HCT116 (cell line): Measurements from ENCODE around the gene TARBP2. TPM values are rescaled to one million over a fixed set of nuclear protein-coding genes. Genes with fewer than 3 reads are reported as not detected.

Experiments used
- ATAC-seq: fragments of 200-7000 bp; cut with Tn5 transposase; 2 replicates; pipeline ENCODE4 v1.9.1; 2020; ENCODE audit warnings: mild to moderate bottlenecking, moderate library complexity
- BruUV-seq: library from RNA; stranded (reverse); fragments of 400-500 nt; replicated peaks from 2 replicates; lab custom pipeline; 2021; lab: Mats Ljungman, UMichigan
- CTCF ChIA-PET: fragments of 300-600 bp; sonication (Branson Sonifier 250); formaldehyde crosslinking; loops from one replicate; lab custom pipeline; 2021; ENCODE audit warnings: antibody characterized with exemption; lab: Charles Lee
- POLR2A ChIA-PET: fragments of 300-600, 350-600 bp; sonication (Branson Sonifier 250); formaldehyde crosslinking; loops from one replicate; lab custom pipeline; 2021; ENCODE audit warnings: antibody characterized with exemption; lab: Charles Lee
- RAD21 ChIA-PET, 2 experiments: fragments of 300-600 bp; sonication (Branson Sonifier 250); formaldehyde crosslinking; loops; one replicate each; lab custom pipeline; 2023; ENCODE audit warnings: low total read pairs in 2 of 2; ENCODE audit not compliant: uncharacterized antibody in 2 of 2, unreplicated experiment in 2 of 2, low non-redundant PET in 1 of 2; lab: Charles Lee
- DNase-seq: peaks from one replicate; pipeline ENCODE4 v3.0.0-alpha.2; 2010; ENCODE audit warnings: low read depth, low spot score
- H2AFZ ChIP-seq: fragments of 200-600 bp; shearing (Covaris generic), sonication (generic); 2 replicates; pipeline ENCODE4 v1.6.1; 2017; ENCODE audit warnings: low read depth, mixed run types, mixed read lengths, antibody characterized with exemption, low read length; ENCODE audit not compliant: poor library complexity, severe bottlenecking
- H3K27ac ChIP-seq: 2 replicates; pipeline ENCODE4 v1.5.1; 2012; ENCODE audit warnings: low read depth, low read length
- H3K27me3 ChIP-seq: fragments of 200-600 bp; sonication (generic); 2 replicates; pipeline ENCODE4 v1.6.1; 2016; ENCODE audit warnings: mixed run types, low read length, mixed read lengths; ENCODE audit not compliant: insufficient read depth
- H3K36me3 ChIP-seq, 2 experiments: fragments of 200-500 bp in 1 of 2; fragments of 200-600 bp in 1 of 2; sonication (Bioruptor generic) in 1 of 2; sonication (generic) in 1 of 2; 2 replicates each; pipeline versions ENCODE4 v1.5.1 to v1.6.1; 2014 to 2016; ENCODE audit warnings: low read length in 2 of 2, inconsistent platforms in 1 of 2, mixed read lengths in 1 of 2, mixed run types in 1 of 2; ENCODE audit not compliant: insufficient read depth in 2 of 2, control insufficient read depth in 1 of 2
- H3K4me1 ChIP-seq, 2 experiments: fragments of 200-600 bp in 1 of 2; sonication (generic) in 1 of 2; 2 replicates each; pipeline versions ENCODE4 v1.5.1 to v1.6.1; 2012 to 2017; ENCODE audit warnings: low read length in 2 of 2, inconsistent platforms in 1 of 2, mild to moderate bottlenecking in 1 of 2, mixed read lengths in 1 of 2, mixed run types in 1 of 2, moderate library complexity in 1 of 2; ENCODE audit not compliant: insufficient read depth in 2 of 2, control insufficient read depth in 1 of 2
- H3K4me2 ChIP-seq: fragments of 200-600 bp; sonication (generic); 2 replicates; pipeline ENCODE4 v1.6.1; 2017; ENCODE audit warnings: mixed run types, low read length, mixed read lengths
- H3K4me3 ChIP-seq, 2 experiments: fragments of 200-600 bp in 1 of 2; sonication (generic) in 1 of 2; replicated peaks in 1 of 2; 2 replicates each; pipeline ENCODE4 v1.5.1; 2011 to 2016; ENCODE audit warnings: low read length in 2 of 2, control low read depth in 1 of 2, low read depth in 1 of 2, mild to moderate bottlenecking in 1 of 2, mixed read lengths in 1 of 2, mixed run types in 1 of 2
- H3K79me2 ChIP-seq: fragments of 200-600 bp; sonication (generic); 2 replicates; pipeline ENCODE4 v1.6.1; 2017; ENCODE audit warnings: mild to moderate bottlenecking, mixed run types, low read length, moderate library complexity, mixed read lengths; ENCODE audit not compliant: insufficient read depth
- H3K9ac ChIP-seq: fragments of 200-600 bp; sonication (generic); 2 replicates; pipeline ENCODE4 v1.6.1; 2016; ENCODE audit warnings: low read length, mixed read lengths
- H3K9me2 ChIP-seq: fragments of 200-600 bp; sonication (generic), shearing (Covaris generic); 2 replicates; pipeline ENCODE4 v1.6.1; 2017; ENCODE audit warnings: mixed run types, mild to moderate bottlenecking, moderate library complexity; ENCODE audit not compliant: insufficient read depth
- H3K9me3 ChIP-seq, 2 experiments: fragments of 200-500 bp in 1 of 2; fragments of 200-600 bp in 1 of 2; sonication (Bioruptor generic) in 1 of 2; sonication (generic) in 1 of 2; 2 replicates each; pipeline ENCODE4 v1.6.1; 2014 to 2017; ENCODE audit warnings: low read length in 2 of 2, mixed read lengths in 2 of 2, inconsistent platforms in 1 of 2, low read depth in 1 of 2, mild to moderate bottlenecking in 1 of 2, mixed run types in 1 of 2, moderate library complexity in 1 of 2; ENCODE audit not compliant: control insufficient read depth in 1 of 2, insufficient read depth in 1 of 2
- H4K20me1 ChIP-seq: fragments of 200-600 bp; sonication (generic), shearing (Covaris generic); 2 replicates; pipeline ENCODE4 v1.6.1; 2017; ENCODE audit warnings: mixed run types, mild to moderate bottlenecking, moderate library complexity; ENCODE audit not compliant: insufficient read depth
- CBX3 ChIP-seq: IDR thresholded peaks from 2 replicates; pipeline ENCODE4 v1.6.1; 2012; ENCODE audit warnings: low read depth
- CEBPB ChIP-seq: IDR thresholded peaks from 2 replicates; pipeline ENCODE4 v1.6.1; 2012; ENCODE audit warnings: low read depth
- EGR1 ChIP-seq: IDR thresholded peaks from 2 replicates; pipeline ENCODE4 v1.6.1; 2012; ENCODE audit warnings: low read depth
- ELF1 ChIP-seq: IDR thresholded peaks from 2 replicates; pipeline ENCODE4 v1.6.1; 2012; ENCODE audit warnings: low read depth, borderline replicate concordance
- EZH2phosphoT487 ChIP-seq: fragments of 200-600 bp; IDR thresholded peaks from 2 replicates; pipeline ENCODE4 v1.6.1; 2018; ENCODE audit warnings: antibody characterized with exemption, borderline replicate concordance
- FOSL1 ChIP-seq: IDR thresholded peaks from 2 replicates; pipeline ENCODE4 v1.6.1; 2012; ENCODE audit warnings: low read depth
- JUND ChIP-seq: IDR thresholded peaks from 2 replicates; pipeline ENCODE4 v1.6.1; 2012
- POLR2A ChIP-seq: IDR thresholded peaks from 2 replicates; pipeline ENCODE4 v1.7.0; 2011; ENCODE audit warnings: borderline replicate concordance; ENCODE audit not compliant: insufficient read depth, insufficient read length; ENCODE audit errors: extremely low read depth
- POLR2AphosphoS5 ChIP-seq: IDR thresholded peaks from 2 replicates; pipeline ENCODE4 v1.6.1; 2011; ENCODE audit warnings: mild to moderate bottlenecking, low read depth, low read length, moderate library complexity
- RAD21 ChIP-seq: IDR thresholded peaks from 2 replicates; pipeline ENCODE4 v1.6.1; 2012; ENCODE audit warnings: low read depth, mild to moderate bottlenecking
- SIN3A ChIP-seq: IDR thresholded peaks from 2 replicates; pipeline ENCODE4 v1.6.1; 2012; ENCODE audit warnings: low read depth
- SP1 ChIP-seq: IDR thresholded peaks from 2 replicates; pipeline ENCODE4 v1.6.1; 2012; ENCODE audit warnings: low read depth
- SRF ChIP-seq: IDR thresholded peaks from 2 replicates; pipeline ENCODE4 v1.6.1; 2012; ENCODE audit warnings: low read depth
- YY1 ChIP-seq: IDR thresholded peaks from 2 replicates; pipeline ENCODE4 v1.6.1; 2011; ENCODE audit warnings: low read length, low read depth, moderate library complexity, mild to moderate bottlenecking; ENCODE audit not compliant: insufficient replicate concordance; ENCODE audit errors: extremely low read depth
- ZFX ChIP-seq: fragments of 450-650 bp; IDR thresholded peaks from 2 replicates; pipeline ENCODE4 v1.6.1; 2017
- intact Hi-C: fragments of 100-400 bp; cut with micrococcal nuclease; formaldehyde crosslinking; loops from 2 replicates; pipeline ENCODE4 v1.10.0; 2022
- total RNA-seq: library from RNA; stranded (reverse); gene quantifications from one replicate; pipeline ENCODE4 v1.2.1, GENCODE V29; 2021; ENCODE audit not compliant: unreplicated experiment
- TF ChIP-seq, protein P1 (sequence below): IDR thresholded peaks from 2 replicates; pipeline ENCODE4 v1.6.1; 2012
- TF ChIP-seq, protein P2 (sequence below): IDR thresholded peaks from 2 replicates; pipeline ENCODE4 v1.6.1; 2012
- TF ChIP-seq, protein P3 (sequence below): IDR thresholded peaks from 2 replicates; pipeline ENCODE4 v1.6.1; 2011; ENCODE audit warnings: mild to moderate bottlenecking, low read length, moderate library complexity; ENCODE audit not compliant: insufficient replicate concordance; ENCODE audit errors: extremely low read depth
- TF ChIP-seq, protein P4 (sequence below), 3 experiments: fragments of 200-600 bp in 1 of 3; sonication (generic) in 1 of 3; IDR thresholded peaks in 2 of 3; conservative IDR thresholded peaks in 1 of 3; 2 replicates each; pipeline ENCODE4 v1.5.1; 2012 to 2017; ENCODE audit warnings: low read depth in 2 of 3, low read length in 2 of 3, antibody characterized with exemption in 1 of 3, borderline replicate concordance in 1 of 3, control low read depth in 1 of 3, mild to moderate bottlenecking in 1 of 3, mixed read lengths in 1 of 3, mixed run types in 1 of 3, moderate library complexity in 1 of 3; ENCODE audit not compliant: insufficient read depth in 1 of 3

Gene TARBP2
- total RNA-seq, 1 experiment from 2014 or later = 40.1 TPM

- DNase-seq (no peak), ATAC-seq (no peak)
- Histone ChIP-seq H2AFZ (no peak overlapping the region), H4K20me1 (no peaks in the 10 kb centered on the region), H3K9me3 (no peaks in the 10 kb centered on the region), H3K4me3 (no peak overlapping the region), H3K9me2 (no peaks in the 10 kb centered on the region), H3K79me2 (no peaks in the 10 kb centered on the region), H3K36me3 (peaks cover 13 to 16% of the 10 kb centered on the region in 2 experiments; a peak in 3 of 4 replicates), H3K27me3 (no peaks in the 10 kb centered on the region), H3K4me2 (no peak overlapping the region), H3K4me1 (peaks cover 0 to 6% of the 10 kb centered on the region in 2 experiments; a peak in 1 of 4 replicates), H3K9ac (no peak overlapping the region), H3K27ac (no peak overlapping the region)
- intact Hi-C loops = no loop called here
- BruUV-seq = no TSS peak
- RAD21 ChIA-PET = interaction anchor here in 1 of 2 experiments (0.6 kb wide), 1 partner anchor 57 kb away, joined by 4 read pairs; no protein-coding TSS in a partner anchor
- POLR2A ChIA-PET = interaction anchor here (2.2 kb wide), 1 partner anchor 9 kb away, joined by 6 read pairs; the partner anchor contains the start of gene TARBP2
- CTCF ChIA-PET = interaction anchor here (1.7 to 2.8 kb wide), 2 partner anchors 9 to 165 kb away, joined by 4 to 14 read pairs; partner anchors contain the start of gene ATP5MC2
- no peak for TF ChIP-seq POLR2A
- no peak for TF ChIP-seq YY1
- TF ChIP-seq CEBPB = no peak
- TF ChIP-seq SP1 = no peak
- no peak for TF ChIP-seq RAD21
- TF ChIP-seq CBX3 = no peak
- no peak for TF ChIP-seq ELF1
- no peak for TF ChIP-seq EZH2phosphoT487
- no peak for TF ChIP-seq POLR2AphosphoS5
- no peak for TF ChIP-seq SRF
- TF ChIP-seq ZFX = no peak
- TF ChIP-seq, protein P1, sequence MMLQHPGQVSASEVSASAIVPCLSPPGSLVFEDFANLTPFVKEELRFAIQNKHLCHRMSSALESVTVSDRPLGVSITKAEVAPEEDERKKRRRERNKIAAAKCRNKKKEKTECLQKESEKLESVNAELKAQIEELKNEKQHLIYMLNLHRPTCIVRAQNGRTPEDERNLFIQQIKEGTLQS = no peak
- TF ChIP-seq JUND = no peak
- no peak for TF ChIP-seq SIN3A
- no peak for TF ChIP-seq FOSL1
- TF ChIP-seq, protein P2, sequence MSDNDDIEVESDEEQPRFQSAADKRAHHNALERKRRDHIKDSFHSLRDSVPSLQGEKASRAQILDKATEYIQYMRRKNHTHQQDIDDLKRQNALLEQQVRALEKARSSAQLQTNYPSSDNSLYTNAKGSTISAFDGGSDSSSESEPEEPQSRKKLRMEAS = no peak
- TF ChIP-seq, protein P3, sequence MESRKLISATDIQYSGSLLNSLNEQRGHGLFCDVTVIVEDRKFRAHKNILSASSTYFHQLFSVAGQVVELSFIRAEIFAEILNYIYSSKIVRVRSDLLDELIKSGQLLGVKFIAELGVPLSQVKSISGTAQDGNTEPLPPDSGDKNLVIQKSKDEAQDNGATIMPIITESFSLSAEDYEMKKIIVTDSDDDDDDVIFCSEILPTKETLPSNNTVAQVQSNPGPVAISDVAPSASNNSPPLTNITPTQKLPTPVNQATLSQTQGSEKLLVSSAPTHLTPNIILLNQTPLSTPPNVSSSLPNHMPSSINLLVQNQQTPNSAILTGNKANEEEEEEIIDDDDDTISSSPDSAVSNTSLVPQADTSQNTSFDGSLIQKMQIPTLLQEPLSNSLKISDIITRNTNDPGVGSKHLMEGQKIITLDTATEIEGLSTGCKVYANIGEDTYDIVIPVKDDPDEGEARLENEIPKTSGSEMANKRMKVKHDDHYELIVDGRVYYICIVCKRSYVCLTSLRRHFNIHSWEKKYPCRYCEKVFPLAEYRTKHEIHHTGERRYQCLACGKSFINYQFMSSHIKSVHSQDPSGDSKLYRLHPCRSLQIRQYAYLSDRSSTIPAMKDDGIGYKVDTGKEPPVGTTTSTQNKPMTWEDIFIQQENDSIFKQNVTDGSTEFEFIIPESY = no peak
- TF ChIP-seq, protein P4, sequence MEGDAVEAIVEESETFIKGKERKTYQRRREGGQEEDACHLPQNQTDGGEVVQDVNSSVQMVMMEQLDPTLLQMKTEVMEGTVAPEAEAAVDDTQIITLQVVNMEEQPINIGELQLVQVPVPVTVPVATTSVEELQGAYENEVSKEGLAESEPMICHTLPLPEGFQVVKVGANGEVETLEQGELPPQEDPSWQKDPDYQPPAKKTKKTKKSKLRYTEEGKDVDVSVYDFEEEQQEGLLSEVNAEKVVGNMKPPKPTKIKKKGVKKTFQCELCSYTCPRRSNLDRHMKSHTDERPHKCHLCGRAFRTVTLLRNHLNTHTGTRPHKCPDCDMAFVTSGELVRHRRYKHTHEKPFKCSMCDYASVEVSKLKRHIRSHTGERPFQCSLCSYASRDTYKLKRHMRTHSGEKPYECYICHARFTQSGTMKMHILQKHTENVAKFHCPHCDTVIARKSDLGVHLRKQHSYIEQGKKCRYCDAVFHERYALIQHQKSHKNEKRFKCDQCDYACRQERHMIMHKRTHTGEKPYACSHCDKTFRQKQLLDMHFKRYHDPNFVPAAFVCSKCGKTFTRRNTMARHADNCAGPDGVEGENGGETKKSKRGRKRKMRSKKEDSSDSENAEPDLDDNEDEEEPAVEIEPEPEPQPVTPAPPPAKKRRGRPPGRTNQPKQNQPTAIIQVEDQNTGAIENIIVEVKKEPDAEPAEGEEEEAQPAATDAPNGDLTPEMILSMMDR (IDR thresholded peaks at IDR 0.05 in 2 of 3, conservative IDR thresholded peaks at IDR 0.05 in 1 of 3; ENCODE audit: borderline replicate concordance in 1 of 3, insufficient read depth in 1 of 3, low read depth in 2 of 3, low read length in 2 of 3) = no peak
- no peak for TF ChIP-seq EGR1
Observed at GRCh38 chr12:53510181-53510812, 9.2 kb downstream of the TARBP2 start.
